ENCODE measurements around the gene ZMIZ1. TPM values are rescaled to one million over a fixed set of nuclear protein-coding genes. Genes with fewer than 3 reads are reported as not detected.
A peak's percentile ranks its signal among the peaks of the same experiment; 100 is the strongest.

Gene ZMIZ1
- polyA plus RNA-seq, 1 experiment, result 7.6 TPM

- Histone ChIP-seq H3K27me3 (ENCODE audit: control insufficient read depth, insufficient read depth, low read length) (no peaks in the 10 kb centered on the region), H3K4me3 (ENCODE audit: low read depth, low read length) (no peak overlapping the region), H3K27ac (ENCODE audit: low read depth, low read length) (peak overlapping the region; percentile 68), H3K9me3 (ENCODE audit: control insufficient read depth, insufficient read depth, low read length) (no peaks in the 10 kb centered on the region)
- TF ChIP-seq CTCF (IDR thresholded peaks at IDR 0.05; ENCODE audit: low read depth, low read length), result no peak
- CTCF ChIA-PET, result no interaction called here
- POLR2A ChIA-PET, result interaction anchor here (1.1 to 1.5 kb wide), 3 partner anchors 8 to 20 kb away, joined by 3 to 4 read pairs (median 4); no protein-coding TSS in a partner anchor
- DNase-seq (ENCODE audit: low read depth, low spot score), result no peak
Measured at GRCh38 chr10:79094412-79095175, 25.8 kb downstream of the ZMIZ1 start.

- no peak for DNase-seq (ENCODE audit: low read depth, low spot score)
- ChIA-PET POLR2A (no interaction called here), CTCF (no interaction called here)
- Histone ChIP-seq H3K27ac (ENCODE audit: low read depth, low read length) (no peak overlapping the region), H3K4me3 (ENCODE audit: low read depth, low read length) (no peak overlapping the region), H3K27me3 (ENCODE audit: control insufficient read depth, insufficient read depth, low read length) (no peaks in the 10 kb centered on the region), H3K9me3 (ENCODE audit: control insufficient read depth, insufficient read depth, low read length) (no peaks in the 10 kb centered on the region)
- TF ChIP-seq CTCF (IDR thresholded peaks at IDR 0.05; ENCODE audit: low read depth, low read length), result no peak
Measured at GRCh38 chr10:79095316-79095715, 26.6 kb downstream of the ZMIZ1 start.

- no peak overlapping the region for H3K4me3 ChIP-seq (ENCODE audit: low read depth, low read length)
- no peak for DNase-seq (ENCODE audit: low read depth, low spot score)
- TF ChIP-seq CTCF (IDR thresholded peaks at IDR 0.05; ENCODE audit: low read depth, low read length), result no peak
- ChIA-PET CTCF (no interaction called here), POLR2A (no interaction called here)
- no peak overlapping the region for H3K27ac ChIP-seq (ENCODE audit: low read depth, low read length)
- H3K27me3 ChIP-seq (ENCODE audit: control insufficient read depth, insufficient read depth, low read length), result no peaks in the 10 kb centered on the region
- no peaks in the 10 kb centered on the region for H3K9me3 ChIP-seq (ENCODE audit: control insufficient read depth, insufficient read depth, low read length)
Measured at GRCh38 chr10:79096514-79096913, 27.7 kb downstream of the ZMIZ1 start.

GRCh38 chr10:79097021-79097872 is 28.5 kb downstream of the ZMIZ1 start:
- ChIA-PET CTCF (no interaction called here), POLR2A (no interaction called here)
- Histone ChIP-seq H3K9me3 (ENCODE audit: control insufficient read depth, insufficient read depth, low read length) (no peaks in the 10 kb centered on the region), H3K27me3 (ENCODE audit: control insufficient read depth, insufficient read depth, low read length) (no peaks in the 10 kb centered on the region), H3K27ac (ENCODE audit: low read depth, low read length) (peak overlapping the region; percentile 22), H3K4me3 (ENCODE audit: low read depth, low read length) (no peak overlapping the region)
- TF ChIP-seq CTCF (IDR thresholded peaks at IDR 0.05; ENCODE audit: low read depth, low read length), result no peak
- no peak for DNase-seq (ENCODE audit: low read depth, low spot score)

- DNase-seq (ENCODE audit: low read depth, low spot score), result no peak
- Histone ChIP-seq H3K27me3 (ENCODE audit: control insufficient read depth, insufficient read depth, low read length) (no peaks in the 10 kb centered on the region), H3K27ac (ENCODE audit: low read depth, low read length) (no peak overlapping the region), H3K9me3 (ENCODE audit: control insufficient read depth, insufficient read depth, low read length) (no peaks in the 10 kb centered on the region), H3K4me3 (ENCODE audit: low read depth, low read length) (no peak overlapping the region)
- ChIA-PET POLR2A (no interaction called here), CTCF (interaction anchor here (1.0 kb wide), 1 partner anchor 97 kb away, joined by 4 read pairs; no protein-coding TSS in a partner anchor)
- no peak for TF ChIP-seq CTCF (IDR thresholded peaks at IDR 0.05; ENCODE audit: low read depth, low read length)
Measured at GRCh38 chr10:79098061-79098460, 29.3 kb downstream of the ZMIZ1 start.
